GM21447 (cell line): Measurements from ENCODE around the gene ADAMTS8.

Source experiments
- ATAC-seq: cut with Tn5 transposase; IDR thresholded peaks from one replicate; pipeline ENCODE4 v1.9.1; 2021; ENCODE audit not compliant: unreplicated experiment

ADAMTS8 gene

GRCh38 chr11:130428316-130429119, at the start of gene ADAMTS8:
TSS of gene ADAMTS8 (minus strand) at chr11:130428609. CDS start at chr11:130428286, 323 bp downstream.
- no peak for ATAC-seq

- no peak for ATAC-seq
Observed at GRCh38 chr11:130477586-130478203, 49.3 kb upstream of the ADAMTS8 start.

- ATAC-seq, result no peak
Observed at GRCh38 chr11:130476922-130477491, 48.6 kb upstream of the ADAMTS8 start.

- no peak for ATAC-seq
Observed at GRCh38 chr11:130476200-130476921, 48.0 kb upstream of the ADAMTS8 start.

GRCh38 chr11:130475426-130476053, 47.1 kb upstream of the ADAMTS8 start:
- no peak for ATAC-seq

GRCh38 chr11:130474637-130475400, 46.4 kb upstream of the ADAMTS8 start:
- no peak for ATAC-seq

- no peak for ATAC-seq
Observed at GRCh38 chr11:130473795-130474377, 45.5 kb upstream of the ADAMTS8 start.

GRCh38 chr11:130473056-130473794, 44.8 kb upstream of the ADAMTS8 start:
- no peak for ATAC-seq

GRCh38 chr11:130472434-130472961, 44.1 kb upstream of the ADAMTS8 start:
- no peak for ATAC-seq

- ATAC-seq, result no peak
Observed at GRCh38 chr11:130471731-130472433, 43.5 kb upstream of the ADAMTS8 start.

- ATAC-seq, result no peak
Observed at GRCh38 chr11:130470832-130471706, 42.7 kb upstream of the ADAMTS8 start.

- ATAC-seq, result no peak
Observed at GRCh38 chr11:130469181-130469580, 40.8 kb upstream of the ADAMTS8 start.

GRCh38 chr11:130467116-130467900, 38.9 kb upstream of the ADAMTS8 start:
- ATAC-seq, result no peak

- no peak for ATAC-seq
Observed at GRCh38 chr11:130465263-130465662, 36.9 kb upstream of the ADAMTS8 start.

- ATAC-seq, result no peak
Observed at GRCh38 chr11:130464291-130464812, 35.9 kb upstream of the ADAMTS8 start.

GRCh38 chr11:130462931-130463330, 34.5 kb upstream of the ADAMTS8 start:
- ATAC-seq, result no peak
